ENCODE results near the gene MRPL38. TPM values are rescaled to one million over a fixed set of nuclear protein-coding genes. Genes with fewer than 3 reads are reported as not detected.

MRPL38 gene
- total RNA-seq, 1 experiment from 2014 or later: 47.6 TPM

DNA sequence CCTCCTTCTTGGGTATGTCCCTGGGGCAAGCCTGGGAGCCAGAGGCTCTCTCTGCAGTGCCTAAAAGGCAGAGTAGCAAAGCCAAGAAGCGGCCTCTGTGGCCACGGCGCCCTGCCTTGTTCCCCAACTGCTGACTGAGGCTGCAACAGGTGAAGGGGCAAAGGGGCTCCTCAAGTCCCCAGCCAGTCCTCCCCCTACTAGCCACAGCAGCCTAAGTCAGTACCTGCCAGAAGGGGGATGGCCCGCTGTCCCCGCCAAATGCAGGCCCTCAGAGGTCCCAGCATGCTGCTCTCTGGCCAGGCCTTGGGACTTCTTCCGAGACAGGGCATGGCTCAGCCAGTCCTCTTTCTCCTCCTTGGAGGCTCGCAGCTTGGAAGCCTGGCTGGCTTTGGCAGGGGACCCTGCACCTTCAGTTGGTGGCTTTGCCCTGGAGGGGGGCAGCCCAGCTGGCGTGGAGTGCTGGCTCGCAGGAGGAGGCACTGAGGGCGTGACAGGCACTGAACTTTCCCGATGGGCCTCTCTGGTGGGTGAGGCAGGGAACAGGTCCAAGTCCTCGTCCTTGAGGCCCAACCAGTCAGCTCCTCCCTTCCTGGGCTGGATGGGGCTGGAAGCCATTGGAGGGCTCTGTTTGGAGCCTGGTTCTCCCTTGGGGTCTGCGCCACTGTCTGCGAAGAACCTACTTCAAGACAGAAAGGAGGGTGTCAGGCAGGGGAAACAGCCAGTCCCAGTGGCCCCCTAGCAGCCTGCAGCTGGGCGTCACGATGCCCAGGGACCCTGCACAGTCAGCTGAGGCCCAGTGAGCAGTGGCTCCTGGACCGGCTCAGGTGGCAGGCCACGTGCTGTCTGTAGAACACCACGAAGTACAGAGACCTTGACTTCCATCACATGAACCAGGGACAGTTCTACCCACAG is 18.5 kb upstream of the MRPL38 start:
- in situ Hi-C loops (cut with HindIII; ENCODE audit: low pct_unique_long_range_greater_than_20kb, low sequenced_read_pairs): no loop called here
- no peak for DNase-seq (ENCODE audit: low read depth, low spot score)

- no peak for DNase-seq (ENCODE audit: low read depth, low spot score)
- in situ Hi-C loops (cut with HindIII; ENCODE audit: low pct_unique_long_range_greater_than_20kb, low sequenced_read_pairs): no loop called here
Measured at GRCh38 chr17:75922173-75922961, 17.7 kb upstream of the MRPL38 start.

DNA sequence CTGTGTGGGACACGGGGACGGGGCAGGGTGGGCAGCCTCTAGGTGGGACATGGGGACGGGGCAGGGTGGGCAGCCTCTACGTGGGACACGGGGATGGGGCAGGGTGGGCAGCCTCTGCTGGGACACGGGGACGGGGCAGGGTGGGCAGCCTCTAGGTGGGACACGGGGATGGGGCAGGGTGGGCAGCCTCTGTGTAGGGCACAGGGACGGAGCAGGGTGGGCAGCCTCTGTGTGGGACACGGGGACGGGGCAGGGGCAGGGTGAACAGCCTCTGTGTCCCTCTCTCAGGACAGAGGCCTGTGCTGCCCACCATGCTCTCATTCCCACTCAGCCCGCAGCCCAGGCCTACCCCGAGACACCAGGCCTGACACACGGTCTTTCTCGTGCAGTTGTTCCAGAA is 16.9 kb upstream of the MRPL38 start:
- DNase-seq (ENCODE audit: low read depth, low spot score): no peak
- in situ Hi-C loops (cut with HindIII; ENCODE audit: low pct_unique_long_range_greater_than_20kb, low sequenced_read_pairs): no loop called here

GRCh38 chr17:75920045-75920560 is 15.4 kb upstream of the MRPL38 start:
- no peak for DNase-seq (ENCODE audit: low read depth, low spot score)
- in situ Hi-C loops (cut with HindIII; ENCODE audit: low pct_unique_long_range_greater_than_20kb, low sequenced_read_pairs): no loop called here

- no peak for DNase-seq (ENCODE audit: low read depth, low spot score)
- in situ Hi-C loops (cut with HindIII; ENCODE audit: low pct_unique_long_range_greater_than_20kb, low sequenced_read_pairs): no loop called here
Measured at GRCh38 chr17:75919611-75920010, 14.9 kb upstream of the MRPL38 start.

- no peak for DNase-seq (ENCODE audit: low read depth, low spot score)
- in situ Hi-C loops (cut with HindIII; ENCODE audit: low pct_unique_long_range_greater_than_20kb, low sequenced_read_pairs): no loop called here
Measured at GRCh38 chr17:75917917-75918445, 13.3 kb upstream of the MRPL38 start.

DNA sequence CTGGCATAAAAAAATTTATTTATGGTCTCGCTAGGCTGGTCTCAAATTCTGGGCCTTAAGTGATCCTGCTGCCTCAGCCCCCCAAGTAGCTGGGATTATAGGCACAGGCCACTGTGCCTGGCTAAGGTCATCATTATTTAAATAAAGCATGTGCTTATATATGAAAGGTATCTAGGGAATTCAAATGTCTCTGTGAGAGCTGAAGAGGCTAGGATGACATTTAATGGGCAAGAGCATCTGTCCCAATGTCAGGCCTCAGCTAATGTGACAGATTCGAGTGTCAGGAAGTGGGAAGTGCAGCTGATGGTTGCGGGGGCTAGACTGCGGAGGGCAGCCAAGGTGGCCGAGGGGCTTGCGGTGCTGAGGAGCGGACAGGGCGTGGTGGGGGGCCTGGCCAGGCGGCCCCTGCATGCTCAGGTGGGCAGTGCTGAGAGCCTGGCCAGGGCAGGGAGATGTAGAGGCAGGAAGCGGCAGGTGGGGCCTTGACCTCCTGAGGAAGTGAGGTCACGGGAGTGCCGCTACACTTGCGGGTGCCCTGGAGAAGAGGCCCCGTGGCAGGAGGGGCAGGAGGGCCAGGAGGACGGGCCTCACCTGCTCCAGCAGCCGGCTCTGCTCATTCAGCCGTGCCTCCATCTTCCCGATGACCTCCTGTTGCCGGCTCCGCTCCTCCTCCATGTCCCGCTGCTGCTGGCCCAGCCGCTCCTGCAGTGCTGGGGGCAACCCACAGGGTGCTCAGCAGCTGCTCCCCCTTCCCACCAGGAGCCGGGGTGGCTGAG is 12.6 kb upstream of the MRPL38 start:
- in situ Hi-C loops (cut with HindIII; ENCODE audit: low pct_unique_long_range_greater_than_20kb, low sequenced_read_pairs): no loop called here

DNA sequence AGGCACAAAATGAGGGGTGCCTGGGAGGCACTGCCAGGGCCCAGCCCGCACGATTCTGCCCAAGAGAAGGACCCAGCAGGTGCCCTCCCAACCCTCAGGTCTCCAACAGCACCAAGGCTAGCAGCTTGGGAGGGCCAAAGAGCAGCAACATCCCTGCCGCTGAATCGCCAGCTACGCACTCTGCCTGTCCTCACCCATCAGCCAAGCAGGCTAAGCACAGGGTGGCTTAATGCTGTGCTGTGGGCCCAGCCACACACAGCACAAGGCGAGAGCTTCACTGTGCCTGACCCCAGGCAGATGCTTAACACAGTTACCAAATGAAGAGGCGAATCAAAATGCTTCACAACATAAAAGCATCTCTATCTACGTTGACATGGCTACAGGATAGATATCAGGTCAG is 10.6 kb upstream of the MRPL38 start:
- in situ Hi-C loops (cut with HindIII; ENCODE audit: low pct_unique_long_range_greater_than_20kb, low sequenced_read_pairs): no loop called here
- DNase-seq (ENCODE audit: low read depth, low spot score): no peak

More for the DNA sequence above, 12.6 kb upstream of the MRPL38 start:
- no peak for DNase-seq (ENCODE audit: low read depth, low spot score)

GRCh38 chr17:75914643-75915267 is 10.1 kb upstream of the MRPL38 start:
- in situ Hi-C loops (cut with HindIII; ENCODE audit: low pct_unique_long_range_greater_than_20kb, low sequenced_read_pairs): no loop called here
- no peak for DNase-seq (ENCODE audit: low read depth, low spot score)

- DNase-seq (ENCODE audit: low read depth, low spot score): no peak
- in situ Hi-C loops (cut with HindIII; ENCODE audit: low pct_unique_long_range_greater_than_20kb, low sequenced_read_pairs): no loop called here
Measured at GRCh38 chr17:75913537-75914210, 9.0 kb upstream of the MRPL38 start.

DNA sequence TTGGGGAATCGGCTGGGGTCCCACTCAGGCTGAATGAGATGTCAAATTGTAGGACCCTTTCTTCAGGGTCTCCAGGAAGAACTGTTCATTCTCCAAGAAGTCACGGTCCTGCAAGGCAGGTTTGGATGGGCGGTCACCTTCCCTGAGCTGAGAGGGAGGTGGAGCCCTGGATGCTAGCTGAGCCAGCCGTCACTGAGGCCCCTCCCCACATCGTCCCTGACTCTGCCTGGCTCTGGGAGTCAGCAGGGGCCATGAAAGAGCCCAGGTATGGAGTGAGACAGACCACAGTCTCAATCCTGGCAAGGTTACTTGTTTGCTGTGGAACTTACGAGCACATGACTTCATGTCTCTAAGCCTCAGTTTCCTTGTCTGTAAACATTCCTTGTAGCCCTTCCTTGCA is 6.0 kb upstream of the MRPL38 start:
- in situ Hi-C loops (cut with HindIII; ENCODE audit: low pct_unique_long_range_greater_than_20kb, low sequenced_read_pairs): no loop called here
- DNase-seq (ENCODE audit: low read depth, low spot score): no peak

DNA sequence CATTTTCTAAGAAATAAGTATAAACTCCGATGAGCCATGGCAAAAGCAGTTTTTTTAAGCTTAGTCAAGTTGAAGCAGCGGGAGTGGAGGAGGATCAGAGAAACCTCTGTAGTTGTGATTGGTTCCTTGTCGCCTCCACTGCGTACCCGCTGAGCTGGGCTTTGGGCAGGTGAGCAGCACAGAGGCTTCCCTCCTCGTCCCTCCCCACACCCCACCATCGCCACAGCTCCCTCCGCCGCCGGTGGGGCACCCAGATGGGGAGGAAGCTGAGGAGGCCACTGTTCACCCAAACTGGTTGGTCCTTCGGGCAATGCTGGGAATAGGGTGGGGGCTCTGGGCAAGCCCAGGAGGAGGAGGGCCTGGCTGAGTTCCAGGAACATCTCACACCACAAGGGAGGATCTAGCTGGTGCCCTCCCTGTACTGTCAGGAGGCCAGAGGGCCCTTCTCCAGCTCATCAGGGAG is 5.2 kb upstream of the MRPL38 start:
- in situ Hi-C loops (cut with HindIII; ENCODE audit: low pct_unique_long_range_greater_than_20kb, low sequenced_read_pairs): no loop called here
- no peak for DNase-seq (ENCODE audit: low read depth, low spot score)

DNA sequence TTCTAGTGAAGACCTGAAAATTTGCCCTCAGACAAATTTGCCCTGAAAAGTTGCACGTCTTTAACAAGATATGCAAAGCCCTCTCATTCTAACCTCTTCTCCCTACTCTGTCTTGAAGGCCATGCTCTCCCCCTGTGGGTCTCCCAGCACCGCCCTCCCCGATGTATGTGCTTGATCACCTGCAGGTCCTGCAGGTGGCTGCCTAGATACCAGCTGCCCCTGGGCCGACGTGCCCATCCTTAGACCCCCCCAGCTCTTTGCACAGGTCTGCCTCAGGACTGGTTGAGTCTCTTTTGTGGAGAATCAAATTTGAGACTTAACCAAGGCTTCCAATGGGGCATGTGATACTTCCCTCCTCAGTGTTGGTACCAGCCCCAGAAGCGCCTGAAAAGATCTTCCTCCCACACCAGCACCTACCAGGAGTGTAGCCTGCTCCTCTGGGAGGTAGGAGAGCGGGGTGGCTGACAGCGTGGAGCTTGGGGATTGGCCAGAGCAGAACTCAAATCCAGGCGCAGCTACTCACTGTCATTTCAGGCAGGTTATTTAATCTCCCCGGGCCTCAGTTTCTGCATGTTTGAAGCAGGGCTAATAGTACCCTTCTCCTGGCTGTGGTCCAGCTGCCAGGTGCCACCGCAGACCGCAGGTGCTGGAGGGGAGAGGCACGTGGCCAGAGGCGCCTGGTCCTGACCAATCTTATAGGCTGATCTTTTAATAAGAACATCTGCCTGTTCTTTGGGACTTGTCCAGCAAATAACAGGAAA is 4.5 kb upstream of the MRPL38 start:
- in situ Hi-C loops (cut with HindIII; ENCODE audit: low pct_unique_long_range_greater_than_20kb, low sequenced_read_pairs): no loop called here
- no peak for DNase-seq (ENCODE audit: low read depth, low spot score)

DNA sequence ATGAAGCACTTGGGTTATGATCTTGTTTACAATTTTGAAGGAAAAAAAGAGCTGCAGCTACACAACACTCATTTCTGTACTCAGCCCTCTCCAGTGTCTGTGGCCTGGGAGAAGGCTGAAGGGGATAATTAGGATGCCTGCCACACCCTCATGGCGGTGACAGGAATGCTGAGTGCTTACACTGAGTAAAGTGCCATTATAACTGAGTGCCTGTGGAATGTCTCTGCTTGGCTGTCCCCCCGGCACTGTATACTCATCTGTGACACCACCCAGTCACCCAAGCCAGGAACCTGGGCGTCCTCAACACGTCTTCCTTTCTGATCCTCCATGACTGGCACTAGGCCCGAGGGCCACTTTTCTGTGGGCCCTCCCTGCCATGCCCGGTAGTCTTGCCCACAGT is 3.5 kb upstream of the MRPL38 start:
- no peak for DNase-seq (ENCODE audit: low read depth, low spot score)
- in situ Hi-C loops (cut with HindIII; ENCODE audit: low pct_unique_long_range_greater_than_20kb, low sequenced_read_pairs): no loop called here

- in situ Hi-C loops (cut with HindIII; ENCODE audit: low pct_unique_long_range_greater_than_20kb, low sequenced_read_pairs): no loop called here
- no peak for DNase-seq (ENCODE audit: low read depth, low spot score)
Measured at GRCh38 chr17:75906143-75906884, 1.6 kb upstream of the MRPL38 start.
